Measurements from ENCODE around the gene GLRA1.

The GLRA1 gene

GRCh38 chr5:151825445-151825844, 99.2 kb downstream of the GLRA1 start:
- H3K27ac Mint-ChIP-seq, result no peak overlapping the region
- H3K4me1 Mint-ChIP-seq, result peaks cover 11% of the 10 kb centered on the region
- DNase-seq (ENCODE audit: low spot score in 2 of 2), result no peak
- H3K4me3 Mint-ChIP-seq, result no peak overlapping the region
- H3K9me3 Mint-ChIP-seq, result no peaks in the 10 kb centered on the region
- peak; percentile 36 for ATAC-seq
- H3K36me3 Mint-ChIP-seq, result peaks cover 16% of the 10 kb centered on the region

GRCh38 chr5:151822141-151822540, 102.5 kb downstream of the GLRA1 start:
- no peak for DNase-seq (ENCODE audit: low spot score in 2 of 2)
- H3K27ac Mint-ChIP-seq, result no peak overlapping the region
- no peak for ATAC-seq
- H3K4me1 Mint-ChIP-seq, result no peaks in the 10 kb centered on the region
- peaks cover 16% of the 10 kb centered on the region for H3K36me3 Mint-ChIP-seq
- no peak overlapping the region for H3K4me3 Mint-ChIP-seq
- no peaks in the 10 kb centered on the region for H3K9me3 Mint-ChIP-seq

GRCh38 chr5:151820903-151821302, 103.7 kb downstream of the GLRA1 start:
- DNase-seq (ENCODE audit: low spot score in 2 of 2) (no peak), ATAC-seq (no peak)
- Mint-ChIP-seq H3K4me3 (no peak overlapping the region), H3K36me3 (peaks cover 16% of the 10 kb centered on the region), H3K4me1 (no peaks in the 10 kb centered on the region), H3K9me3 (no peaks in the 10 kb centered on the region), H3K27ac (peak overlapping the region; percentile 29)

- no peak for ATAC-seq
- H3K27ac Mint-ChIP-seq, result peak overlapping the region; percentile 29
- no peaks in the 10 kb centered on the region for H3K9me3 Mint-ChIP-seq
- no peak for DNase-seq (ENCODE audit: low spot score in 2 of 2)
- no peak overlapping the region for H3K4me3 Mint-ChIP-seq
- no peaks in the 10 kb centered on the region for H3K4me1 Mint-ChIP-seq
- peaks cover 13% of the 10 kb centered on the region for H3K36me3 Mint-ChIP-seq
Observed at GRCh38 chr5:151820271-151820670, 104.4 kb downstream of the GLRA1 start.

GRCh38 chr5:151819830-151820229, 104.8 kb downstream of the GLRA1 start:
- no peak overlapping the region for H3K4me3 Mint-ChIP-seq
- no peaks in the 10 kb centered on the region for H3K4me1 Mint-ChIP-seq
- ATAC-seq, result no peak
- no peak for DNase-seq (ENCODE audit: low spot score in 2 of 2)
- H3K27ac Mint-ChIP-seq, result no peak overlapping the region
- no peaks in the 10 kb centered on the region for H3K9me3 Mint-ChIP-seq
- H3K36me3 Mint-ChIP-seq, result peaks cover 13% of the 10 kb centered on the region

GRCh38 chr5:151815051-151815450, 109.6 kb downstream of the GLRA1 start:
- H3K36me3 Mint-ChIP-seq, result peaks cover 54% of the 10 kb centered on the region

GRCh38 chr5:151812757-151813309, 111.8 kb downstream of the GLRA1 start:
- peaks cover 2% of the 10 kb centered on the region for H3K9me3 Mint-ChIP-seq
- H3K4me1 Mint-ChIP-seq, result peaks cover 30% of the 10 kb centered on the region
- H3K36me3 Mint-ChIP-seq, result peaks cover 73% of the 10 kb centered on the region
- H3K27ac Mint-ChIP-seq, result no peak overlapping the region
- no peak for DNase-seq (ENCODE audit: low spot score in 2 of 2)
- no peak for ATAC-seq
- H3K4me3 Mint-ChIP-seq, result no peak overlapping the region

More at GRCh38 chr5:151815051-151815450, 109.6 kb downstream of the GLRA1 start:
- H3K27ac Mint-ChIP-seq, result no peak overlapping the region
- no peak for DNase-seq (ENCODE audit: low spot score in 2 of 2)
- H3K4me3 Mint-ChIP-seq, result no peak overlapping the region
- H3K9me3 Mint-ChIP-seq, result peaks cover 2% of the 10 kb centered on the region
- H3K4me1 Mint-ChIP-seq, result peaks cover 19% of the 10 kb centered on the region
- ATAC-seq, result no peak

GRCh38 chr5:151811593-151812321, 112.9 kb downstream of the GLRA1 start:
- Mint-ChIP-seq H3K4me1 (peaks cover 31% of the 10 kb centered on the region), H3K9me3 (peaks cover 2% of the 10 kb centered on the region), H3K4me3 (no peak overlapping the region), H3K36me3 (peaks cover 84% of the 10 kb centered on the region), H3K27ac (no peak overlapping the region)
- ATAC-seq (no peak), DNase-seq (ENCODE audit: low spot score in 2 of 2) (no peak)

GRCh38 chr5:151810897-151811296, 113.8 kb downstream of the GLRA1 start:
- H3K36me3 Mint-ChIP-seq, result peaks cover 93% of the 10 kb centered on the region
- peaks cover 36% of the 10 kb centered on the region for H3K4me1 Mint-ChIP-seq
- H3K27ac Mint-ChIP-seq, result peak overlapping the region; percentile 76
- no peak for DNase-seq (ENCODE audit: low spot score in 2 of 2)
- peaks cover 2% of the 10 kb centered on the region for H3K9me3 Mint-ChIP-seq
- H3K4me3 Mint-ChIP-seq, result no peak overlapping the region
- ATAC-seq, result no peak

- Mint-ChIP-seq H3K4me3 (no peak overlapping the region), H3K36me3 (peaks cover 97% of the 10 kb centered on the region)
- ATAC-seq, result peak; percentile 57
Observed at GRCh38 chr5:151810449-151810848, 114.2 kb downstream of the GLRA1 start.

GRCh38 chr5:151808451-151809169, 116.0 kb downstream of the GLRA1 start:
- ATAC-seq, result no peak
- H3K9me3 Mint-ChIP-seq, result peaks cover 2% of the 10 kb centered on the region
- H3K27ac Mint-ChIP-seq, result peak overlapping the region; percentile 63
- no peak for DNase-seq (ENCODE audit: low spot score in 2 of 2)
- H3K36me3 Mint-ChIP-seq, result peaks cover 97% of the 10 kb centered on the region
- no peak overlapping the region for H3K4me3 Mint-ChIP-seq
- peaks cover 44% of the 10 kb centered on the region for H3K4me1 Mint-ChIP-seq

More at GRCh38 chr5:151810449-151810848, 114.2 kb downstream of the GLRA1 start:
- Mint-ChIP-seq H3K27ac (peak overlapping the region; percentile 76), H3K4me1 (peaks cover 41% of the 10 kb centered on the region), H3K9me3 (peaks cover 2% of the 10 kb centered on the region)
- DNase-seq (ENCODE audit: low spot score in 2 of 2), result no peak

- Mint-ChIP-seq H3K4me3 (no peak overlapping the region), H3K4me1 (peaks cover 32% of the 10 kb centered on the region), H3K36me3 (peaks cover 97% of the 10 kb centered on the region), H3K27ac (peak overlapping the region; percentile 72), H3K9me3 (no peaks in the 10 kb centered on the region)
- ATAC-seq (peak; percentile 24), DNase-seq (ENCODE audit: low spot score in 2 of 2) (no peak)
Observed at GRCh38 chr5:151805414-151806223, 119.0 kb downstream of the GLRA1 start.

GRCh38 chr5:151800532-151800931, 124.1 kb downstream of the GLRA1 start:
- DNase-seq (ENCODE audit: low spot score in 2 of 2), result no peak
- Mint-ChIP-seq H3K36me3 (peaks cover 100% of the 10 kb centered on the region), H3K9me3 (no peaks in the 10 kb centered on the region), H3K4me1 (peaks cover 21% of the 10 kb centered on the region), H3K4me3 (no peak overlapping the region), H3K27ac (no peak overlapping the region)
- no peak for ATAC-seq

- Mint-ChIP-seq H3K4me3 (no peak overlapping the region), H3K27ac (peak overlapping the region; percentile 23), H3K9me3 (no peaks in the 10 kb centered on the region), H3K36me3 (peaks cover 100% of the 10 kb centered on the region), H3K4me1 (peaks cover 16% of the 10 kb centered on the region)
- ATAC-seq, result peak; percentile 70
- no peak for DNase-seq (ENCODE audit: low spot score in 2 of 2)
Observed at GRCh38 chr5:151799407-151799806, 125.2 kb downstream of the GLRA1 start.

GRCh38 chr5:151798674-151799073, 126.0 kb downstream of the GLRA1 start:
- peaks cover 100% of the 10 kb centered on the region for H3K36me3 Mint-ChIP-seq
- ATAC-seq (no peak), DNase-seq (ENCODE audit: low spot score in 2 of 2) (no peak)
- no peak overlapping the region for H3K4me3 Mint-ChIP-seq
- H3K9me3 Mint-ChIP-seq, result no peaks in the 10 kb centered on the region
- peak overlapping the region; percentile 18 for H3K27ac Mint-ChIP-seq
- H3K4me1 Mint-ChIP-seq, result peaks cover 16% of the 10 kb centered on the region

Measured in stimulated activated effector memory CD8-positive, alpha-beta T cell treated with anti-CD3 and anti-CD28 coated beads, Interleukin-12 subunit alpha, Interleukin-12 subunit beta, amount 100 ng/mL, for 72 hours (primary cell).